HepG2 (cell line): ENCODE measurements around the gene KLF16. TPM values are rescaled to one million over a fixed set of nuclear protein-coding genes. Genes with fewer than 3 reads are reported as not detected.

Experiments
- ATRX ChIP-seq: sonication (generic); formaldehyde crosslinking; IDR thresholded peaks from 2 replicates; pipeline ENCODE4 v1.4.0; 2020; ENCODE audit warnings: missing genetic modification reagents, borderline replicate concordance
- GPBP1L1 ChIP-seq: sonication (generic); formaldehyde crosslinking; IDR thresholded peaks from 2 replicates; pipeline ENCODE4 v1.5.0; 2020; ENCODE audit warnings: mild to moderate bottlenecking, missing genetic modification reagents
- GTF3A ChIP-seq: sonication (generic); formaldehyde crosslinking; conservative IDR thresholded peaks from 2 replicates; pipeline ENCODE4 v1.4.0; 2020; ENCODE audit warnings: mild to moderate bottlenecking, missing genetic modification reagents
- HHEX ChIP-seq: IDR thresholded peaks from 2 replicates; pipeline ENCODE4 v1.6.1; 2016; ENCODE audit warnings: control low read depth
- HOXA9 ChIP-seq: sonication (generic); formaldehyde crosslinking; IDR thresholded peaks from 2 replicates; pipeline ENCODE4 v1.8.1; 2022; ENCODE audit warnings: missing genetic modification reagents, mild to moderate bottlenecking, moderate library complexity, borderline replicate concordance
- KDM1A ChIP-seq: IDR thresholded peaks from 2 replicates; pipeline ENCODE4 v1.6.1; 2016; ENCODE audit warnings: missing compliant biosample characterization
- MLX ChIP-seq: IDR thresholded peaks from 2 replicates; pipeline ENCODE4 v1.6.1; 2016
- NR2F6 ChIP-seq, 2 experiments: IDR thresholded peaks; 2 replicates each; pipeline ENCODE4 v1.6.1; 2016; ENCODE audit warnings: antibody characterized with exemption in 1 of 2, mild to moderate bottlenecking in 1 of 2
- POLR2AphosphoS5 ChIP-seq: IDR thresholded peaks from 2 replicates; pipeline ENCODE4 v1.6.1; 2012; ENCODE audit warnings: low read depth, low read length
- PPARG ChIP-seq: conservative IDR thresholded peaks from 2 replicates; pipeline ENCODE4 v1.6.1; 2016; ENCODE audit warnings: missing biosample characterization, missing genetic modification reagents
- PRDM10 ChIP-seq: sonication (generic); formaldehyde crosslinking; IDR thresholded peaks from 2 replicates; pipeline ENCODE4 v1.4.0; 2020; ENCODE audit warnings: low read depth, missing genetic modification reagents
- REPIN1 ChIP-seq: sonication (generic); formaldehyde crosslinking; IDR thresholded peaks from 2 replicates; pipeline ENCODE4 v1.8.0; 2022; ENCODE audit warnings: missing genetic modification reagents, low read depth, mild to moderate bottlenecking, borderline replicate concordance
- RFX1 ChIP-seq: fragments of 450-650 bp; IDR thresholded peaks from 2 replicates; pipeline ENCODE4 v1.6.1; 2017
- SKIL ChIP-seq: sonication (generic); formaldehyde crosslinking; IDR thresholded peaks from 2 replicates; pipeline ENCODE4 v1.8.0; 2022; ENCODE audit warnings: missing genetic modification reagents, mild to moderate bottlenecking, moderate library complexity, borderline replicate concordance
- SOX6 ChIP-seq, 2 experiments: fragments of 450-650 bp in 1 of 2; sonication (generic) in 1 of 2; formaldehyde crosslinking in 1 of 2; IDR thresholded peaks; 2 replicates each; pipeline versions ENCODE4 v1.4.0 to v1.6.1; 2017 to 2020; ENCODE audit warnings: antibody characterized with exemption in 1 of 2, mild to moderate bottlenecking in 1 of 2, missing genetic modification reagents in 1 of 2
- TCF7L2 ChIP-seq: IDR thresholded peaks from 2 replicates; pipeline ENCODE4 v1.6.1; 2011; ENCODE audit warnings: mild to moderate bottlenecking, low read depth, low read length, moderate library complexity
- TFDP1 ChIP-seq: IDR thresholded peaks from 2 replicates; pipeline ENCODE4 v1.6.1; 2016; ENCODE audit warnings: missing compliant biosample characterization, missing genetic modification reagents, borderline replicate concordance
- ZGPAT ChIP-seq: IDR thresholded peaks from 2 replicates; pipeline ENCODE4 v1.6.1; 2016; ENCODE audit warnings: mild to moderate bottlenecking
- ZNF33A ChIP-seq: sonication (generic); formaldehyde crosslinking; IDR thresholded peaks from 2 replicates; pipeline ENCODE4 v1.5.1; 2020; ENCODE audit warnings: missing genetic modification reagents, mild to moderate bottlenecking, moderate library complexity, borderline replicate concordance
- ZNF572 ChIP-seq: sonication (generic); formaldehyde crosslinking; IDR thresholded peaks from 2 replicates; pipeline ENCODE4 v1.5.1; 2020; ENCODE audit warnings: mild to moderate bottlenecking, missing genetic modification reagents
- polyA plus RNA-seq, 8 experiments: library from polyadenylated mRNA; depleted of rRNA in 3 of 8; stranded (reverse) in 7 of 8; unstranded in 1 of 8; fragments of >200 nt; fragmentation: Illumina TruSeq in 4 of 8; extraction: Trizol in 4 of 8; gene quantifications; 2 replicates each; pipeline versions ENCODE4 v1.2.1 to v1.2.3, GENCODE V29; 2011 to 2016; ENCODE audit warnings: low read depth in 4 of 8, missing spikeins in 1 of 8, mixed read lengths in 1 of 8; ENCODE audit not compliant: insufficient read depth in 1 of 8
- total RNA-seq, 5 experiments: library from RNA; depleted of rRNA; stranded (reverse); fragments of >200 nt; fragmentation: Illumina TruSeq; extraction: Trizol; gene quantifications; 2 replicates each; pipeline ENCODE4 v1.2.3, GENCODE V29; 2016; ENCODE audit warnings: low read depth in 1 of 5

The KLF16 gene
- total and polyA plus RNA-seq, 2 of the 13 experiments (the other 11 are each of a cell fraction or from before 2014, with no cell fraction given) = 3.5 to 6.7 TPM

GRCh38 chr19:1837625-1838105, 25.7 kb downstream of the KLF16 start (continued):
- no peak for TF ChIP-seq PRDM10
- no peak for TF ChIP-seq POLR2AphosphoS5
- no peak for TF ChIP-seq TFDP1
- TF ChIP-seq PPARG (CRISPR knock-in tag) = peak; percentile 91
- no peak for TF ChIP-seq TCF7L2
- no peak for TF ChIP-seq MLX (CRISPR knock-in tag)
- TF ChIP-seq SOX6 (IDR thresholded peaks at IDR 0.05) = no peak
- TF ChIP-seq SOX6 (CRISPR knock-in tag; IDR thresholded peaks at IDR 0.05) = peak; percentile 37
- TF ChIP-seq NR2F6 (IDR thresholded peaks at IDR 0.05) = no peak
- TF ChIP-seq NR2F6 (CRISPR knock-in tag; IDR thresholded peaks at IDR 0.05) = no peak
- no peak for TF ChIP-seq ZNF33A (CRISPR knock-in tag)
- no peak for TF ChIP-seq HOXA9 (CRISPR knock-in tag)
- TF ChIP-seq ATRX (CRISPR knock-in tag) = no peak
- TF ChIP-seq GPBP1L1 (CRISPR knock-in tag) = no peak
- TF ChIP-seq ZNF572 (CRISPR knock-in tag) = peak; percentile 94
- no peak for TF ChIP-seq GTF3A (CRISPR knock-in tag)
- TF ChIP-seq RFX1 = no peak
- peak; percentile 52; the same call in 1 of the 2 replicates for TF ChIP-seq REPIN1 (CRISPR knock-in tag)
- peak; percentile 35; the same call in 1 of the 2 replicates for TF ChIP-seq ZGPAT (CRISPR knock-in tag)
- no peak for TF ChIP-seq SKIL (CRISPR knock-in tag)
- TF ChIP-seq KDM1A (CRISPR knock-in tag) = no peak
- TF ChIP-seq HHEX (CRISPR knock-in tag) = no peak
